Measurements from ENCODE around the gene MYD88. TPM values are rescaled to one million over a fixed set of nuclear protein-coding genes. Genes with fewer than 3 reads are reported as not detected.
"Not testable (repeated sequence)": the region's sequence is repeated elsewhere in the genome, so short reads cannot be mapped to it uniquely, and the experiment has no call there.

The MYD88 gene
- total and polyA plus RNA-seq, 12 donors: 4.2 to 22.3 (median 7.1) TPM

DNA sequence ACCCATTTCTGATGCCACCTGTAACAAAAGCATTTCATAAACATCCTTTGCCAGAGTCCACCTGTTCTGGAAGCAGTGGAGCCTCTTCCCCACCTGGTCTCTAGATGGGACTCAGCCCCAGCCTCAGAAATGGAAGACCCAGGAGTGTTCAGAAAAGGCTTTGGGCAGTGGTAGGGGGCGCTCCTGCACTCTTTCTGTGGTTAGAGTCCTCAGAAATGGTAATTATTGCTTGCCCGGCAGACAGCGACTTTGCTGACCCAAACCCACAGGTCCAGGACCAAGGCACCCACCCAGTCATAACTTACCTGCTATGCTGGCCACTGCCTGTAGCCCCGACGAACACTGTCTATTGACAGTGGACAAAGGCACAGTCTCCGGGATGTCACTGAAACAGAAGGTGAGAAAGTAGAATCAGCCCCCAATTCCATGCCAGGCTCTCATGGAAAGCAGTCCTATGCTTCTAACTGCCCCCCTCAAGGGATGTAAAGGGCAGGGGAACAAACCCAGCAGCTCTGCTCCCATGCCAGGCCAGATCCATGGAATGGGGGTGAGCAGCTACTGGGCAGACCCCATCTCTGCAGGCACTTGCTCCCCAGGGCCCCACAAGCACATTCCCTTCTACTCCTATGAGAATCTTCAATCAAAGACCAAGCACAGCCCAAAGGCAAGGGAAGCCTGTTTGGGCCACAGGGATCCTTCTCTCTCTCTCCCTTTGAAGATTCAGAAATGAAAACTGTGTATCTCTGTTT lies 6.7 kb upstream of the MYD88 start:
- intact Hi-C loops (cut with DNase I): loop anchor here in 6 of 10 donors (10.0 kb wide), 4 partner anchors 113 to 353 kb away; partner anchors contain the start of genes ACVR2B (in 2 of the 6) and XYLB (in 2 of the 6)
- H3K36me3 ChIP-seq: peaks cover 0 to 89% (median 64%) of the 10 kb centered on the region in 9 donors
- H3K27ac ChIP-seq: peak overlapping the region in 3 of 10 donors; percentile 10 to 62 (median 20)
- 68 to 71% methylated on average over 6 of the region's 6 CpGs for WGBS, 2 donors
- no peak overlapping the region for H3K4me3 ChIP-seq
- TF ChIP-seq, protein P1, sequence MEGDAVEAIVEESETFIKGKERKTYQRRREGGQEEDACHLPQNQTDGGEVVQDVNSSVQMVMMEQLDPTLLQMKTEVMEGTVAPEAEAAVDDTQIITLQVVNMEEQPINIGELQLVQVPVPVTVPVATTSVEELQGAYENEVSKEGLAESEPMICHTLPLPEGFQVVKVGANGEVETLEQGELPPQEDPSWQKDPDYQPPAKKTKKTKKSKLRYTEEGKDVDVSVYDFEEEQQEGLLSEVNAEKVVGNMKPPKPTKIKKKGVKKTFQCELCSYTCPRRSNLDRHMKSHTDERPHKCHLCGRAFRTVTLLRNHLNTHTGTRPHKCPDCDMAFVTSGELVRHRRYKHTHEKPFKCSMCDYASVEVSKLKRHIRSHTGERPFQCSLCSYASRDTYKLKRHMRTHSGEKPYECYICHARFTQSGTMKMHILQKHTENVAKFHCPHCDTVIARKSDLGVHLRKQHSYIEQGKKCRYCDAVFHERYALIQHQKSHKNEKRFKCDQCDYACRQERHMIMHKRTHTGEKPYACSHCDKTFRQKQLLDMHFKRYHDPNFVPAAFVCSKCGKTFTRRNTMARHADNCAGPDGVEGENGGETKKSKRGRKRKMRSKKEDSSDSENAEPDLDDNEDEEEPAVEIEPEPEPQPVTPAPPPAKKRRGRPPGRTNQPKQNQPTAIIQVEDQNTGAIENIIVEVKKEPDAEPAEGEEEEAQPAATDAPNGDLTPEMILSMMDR (IDR thresholded peaks at IDR 0.05): peak in 4 of 9 donors; percentile 16 to 42 (median 36)
- no peak for DNase-seq
- H3K4me1 ChIP-seq: peaks cover 0 to 75% (median 46%) of the 10 kb centered on the region in 9 donors
- no peaks in the 10 kb centered on the region for H3K27me3 ChIP-seq
- H3K9me3 ChIP-seq: no peaks in the 10 kb centered on the region
- ATAC-seq: no peak

DNA sequence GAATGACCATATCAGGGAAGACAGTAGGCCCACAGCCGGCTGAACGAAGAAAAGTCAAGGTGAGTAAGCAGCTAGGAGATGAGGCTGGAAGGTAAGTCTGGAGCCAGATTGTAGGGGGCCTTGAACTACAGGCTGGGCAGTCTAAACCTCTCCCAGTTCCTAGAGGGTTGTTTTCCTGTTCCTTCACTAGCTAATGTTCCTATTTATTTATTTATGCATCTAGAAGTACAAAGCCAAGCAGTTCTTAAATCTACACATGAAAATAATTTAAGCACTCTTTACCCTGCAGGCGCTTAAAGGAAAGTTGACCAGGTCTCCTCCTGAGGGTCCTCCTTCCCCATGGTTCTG lies 5.3 kb upstream of the MYD88 start:
- Histone ChIP-seq H3K4me1 (peaks cover 3 to 75% (median 48%) of the 10 kb centered on the region in 9 donors), H3K4me3 (no peak overlapping the region), H3K36me3 (peaks cover 0 to 75% (median 51%) of the 10 kb centered on the region in 9 donors), H3K9me3 (no peaks in the 10 kb centered on the region), H3K27me3 (no peaks in the 10 kb centered on the region), H3K27ac (no peak overlapping the region)
- ATAC-seq (no peak), DNase-seq (no peak)
- 91 to 96% methylated on average over 3 of the region's 3 CpGs for WGBS, 2 donors
- intact Hi-C loops (cut with DNase I): loop anchor here in 6 of 10 donors (10.0 kb wide), 4 partner anchors 112 to 352 kb away; partner anchors contain the start of genes ACVR2B (in 2 of the 6) and XYLB (in 2 of the 6)
- TF ChIP-seq, protein P1 (IDR thresholded peaks at IDR 0.05): no peak

DNA sequence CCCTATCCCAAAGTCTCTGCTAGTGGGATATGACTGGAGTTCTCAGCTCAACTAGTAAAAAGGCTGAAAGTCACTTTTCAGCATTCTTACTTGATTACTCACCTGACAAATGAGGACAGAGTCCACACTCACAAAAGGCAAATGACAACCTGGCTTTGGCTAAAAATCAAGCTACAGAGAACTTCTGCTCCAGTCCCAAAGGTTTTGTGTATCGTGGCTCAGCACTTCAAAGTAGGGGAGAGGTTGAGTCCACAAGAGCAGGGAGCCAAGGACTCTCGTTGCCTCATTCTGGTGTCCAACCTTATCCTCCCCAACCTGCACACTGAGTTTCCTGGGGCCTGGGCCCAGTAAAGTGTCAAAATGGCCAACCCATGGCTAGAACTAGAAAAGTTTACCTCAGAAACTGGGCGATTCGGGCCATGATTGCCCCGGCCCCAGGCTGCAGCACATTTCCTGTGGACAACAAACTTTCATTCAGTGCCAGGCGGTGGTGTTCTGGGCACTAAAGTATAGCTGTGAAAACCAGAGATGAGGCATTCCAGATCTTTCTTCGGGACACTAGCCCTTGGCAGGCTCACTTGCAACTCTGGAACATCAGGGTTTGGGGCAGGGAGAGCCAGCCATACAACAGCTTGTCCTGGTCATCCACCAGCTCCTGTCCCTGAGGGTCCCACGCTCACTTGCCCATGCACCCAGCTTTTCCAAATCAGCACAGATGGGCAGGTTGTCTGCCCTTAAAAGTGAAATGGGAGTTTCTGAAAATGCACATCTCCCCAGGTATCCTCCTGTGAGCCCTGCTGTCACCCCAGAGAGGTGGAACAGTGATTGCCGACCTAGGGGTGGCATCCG lies 4.7 kb upstream of the MYD88 start:
- Histone ChIP-seq H3K4me1 (peaks cover 3 to 69% (median 46%) of the 10 kb centered on the region in 9 donors), H3K27ac (no peak overlapping the region), H3K9me3 (no peaks in the 10 kb centered on the region), H3K4me3 (no peak overlapping the region), H3K27me3 (no peaks in the 10 kb centered on the region), H3K36me3 (peaks cover 0 to 69% (median 45%) of the 10 kb centered on the region in 9 donors)
- no peak for ATAC-seq
- TF ChIP-seq, protein P1 (IDR thresholded peaks at IDR 0.05): no peak
- 84 to 88% methylated on average over 10 of the region's 10 CpGs for WGBS, 2 donors
- intact Hi-C loops (cut with DNase I): loop anchor here in 6 of 10 donors (10.0 kb wide), 4 partner anchors 111 to 351 kb away; partner anchors contain the start of genes ACVR2B (in 2 of the 6) and XYLB (in 2 of the 6)
- no peak for DNase-seq

DNA sequence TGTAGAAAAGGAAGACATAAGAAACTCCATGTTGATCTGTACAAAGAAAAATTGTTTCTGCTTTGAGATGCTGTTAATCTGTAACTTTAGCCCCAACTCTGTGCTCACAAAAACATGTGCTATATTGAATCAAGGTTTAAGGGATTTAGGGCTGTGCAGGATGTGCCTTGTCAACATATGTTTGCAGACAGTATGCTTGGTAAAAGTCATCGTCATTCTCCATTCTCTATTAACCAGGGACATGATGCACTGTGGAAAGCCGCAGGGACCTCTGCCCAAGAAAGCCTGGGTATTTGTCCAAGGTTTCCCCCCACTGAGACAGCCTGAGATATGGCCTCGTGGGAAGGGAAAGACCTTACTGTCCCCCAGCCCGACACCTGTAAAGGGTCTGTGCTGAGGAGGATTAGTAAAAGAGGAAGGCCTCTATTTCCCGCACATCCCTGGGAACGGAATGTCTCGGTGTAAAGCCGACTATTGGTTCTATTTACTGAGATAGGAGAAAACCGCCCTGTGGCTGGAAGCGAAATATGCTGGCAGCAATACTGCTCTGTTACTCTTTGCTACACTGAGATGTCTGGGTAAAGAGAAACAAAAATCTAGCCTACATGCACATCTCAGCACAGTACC lies 3.8 kb upstream of the MYD88 start:
- not testable (repeated sequence) for H3K9me3 ChIP-seq, DNase-seq, ATAC-seq, H3K27ac ChIP-seq, H3K27me3 ChIP-seq, H3K4me3 ChIP-seq
- peaks cover 0 to 61% (median 39%) of the 10 kb centered on the region in 9 donors for H3K36me3 ChIP-seq
- intact Hi-C loops (cut with DNase I): loop anchor here in 6 of 10 donors (10.0 kb wide), 4 partner anchors 110 to 350 kb away; partner anchors contain the start of genes ACVR2B (in 2 of the 6) and XYLB (in 2 of the 6)
- H3K4me1 ChIP-seq: peaks cover 5 to 70% (median 48%) of the 10 kb centered on the region in 9 donors
- 87 to 91% methylated on average over 10 of the region's 10 CpGs for WGBS, 2 donors

DNA sequence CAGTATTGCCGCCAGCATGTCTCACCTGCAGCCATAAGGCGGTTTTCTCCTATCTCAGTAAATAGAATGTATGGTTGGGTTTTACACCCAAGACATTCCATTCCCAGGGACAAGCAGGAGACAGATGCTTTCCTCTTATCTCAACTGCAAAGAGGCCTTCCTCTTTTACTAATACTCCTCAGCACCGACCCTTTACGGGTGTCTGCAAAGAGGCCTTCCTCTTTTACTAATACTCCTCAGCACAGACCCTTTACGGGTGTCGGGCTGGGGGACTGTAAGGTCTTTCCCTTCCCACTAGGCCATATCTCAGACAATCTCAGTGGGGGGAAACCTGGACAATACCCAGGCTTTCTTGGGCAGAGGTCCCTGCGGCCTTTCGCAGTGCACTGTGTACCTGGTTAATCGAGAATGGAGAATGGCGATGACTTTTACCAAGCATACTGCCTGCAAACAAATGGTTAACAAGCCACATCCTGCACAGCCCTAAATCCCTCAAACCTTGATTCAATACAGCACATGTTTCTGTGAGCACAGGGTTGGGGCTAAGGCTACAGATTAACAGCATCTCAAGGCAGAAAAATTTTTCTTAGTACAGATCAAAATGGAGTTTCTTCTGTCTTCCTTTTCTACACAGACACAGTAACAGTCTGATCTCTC lies 2.7 kb upstream of the MYD88 start:
- intact Hi-C loops (cut with DNase I): loop anchor here in 7 of 10 donors (2.0 to 10.0 kb wide), 5 partner anchors 29 to 349 kb away; partner anchors contain the start of genes OXSR1 (in 3 of the 7), ACVR2B (in 2 of the 7) and XYLB (in 2 of the 7)
- H3K9me3 ChIP-seq, H3K27me3 ChIP-seq, DNase-seq, ATAC-seq: not testable (repeated sequence)
- 54 to 64% methylated on average over 10 of the region's 10 CpGs for WGBS, 2 donors
- H3K4me3 ChIP-seq: peak overlapping the region; percentile 63 to 100 (median 90)
- H3K27ac ChIP-seq: peak overlapping the region in 8 of 10 donors; percentile 78 to 97 (median 94)
- H3K36me3 ChIP-seq: peaks cover 0 to 54% (median 36%) of the 10 kb centered on the region in 9 donors
- peaks cover 8 to 68% (median 51%) of the 10 kb centered on the region in 9 donors for H3K4me1 ChIP-seq
